Measurements from ENCODE around the gene AMIGO2.
"Not testable (repeated sequence)": the region's sequence is repeated elsewhere in the genome, so short reads cannot be mapped to it uniquely, and the experiment has no call there.

DNA sequence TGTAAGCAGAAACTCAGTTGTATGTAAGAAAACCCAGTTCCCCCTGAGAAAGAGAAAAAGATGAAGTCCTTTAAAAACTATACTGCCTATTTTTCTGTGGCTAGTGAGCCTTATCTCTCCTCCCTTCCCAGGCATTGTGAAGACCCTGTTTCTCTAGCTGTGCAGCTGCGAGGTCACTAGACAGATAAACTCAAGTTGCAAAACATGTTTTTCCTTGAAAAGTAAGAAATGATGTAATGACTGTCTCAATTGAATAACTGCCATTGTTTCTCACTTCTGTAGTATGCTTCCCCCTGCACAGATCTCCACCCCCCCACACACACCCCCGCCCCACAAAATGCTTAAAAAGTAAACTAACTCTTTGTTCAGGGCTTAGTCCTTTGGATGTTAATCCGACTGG is 23.9 kb downstream of the AMIGO2 start:
- TF ChIP-seq, protein P1, sequence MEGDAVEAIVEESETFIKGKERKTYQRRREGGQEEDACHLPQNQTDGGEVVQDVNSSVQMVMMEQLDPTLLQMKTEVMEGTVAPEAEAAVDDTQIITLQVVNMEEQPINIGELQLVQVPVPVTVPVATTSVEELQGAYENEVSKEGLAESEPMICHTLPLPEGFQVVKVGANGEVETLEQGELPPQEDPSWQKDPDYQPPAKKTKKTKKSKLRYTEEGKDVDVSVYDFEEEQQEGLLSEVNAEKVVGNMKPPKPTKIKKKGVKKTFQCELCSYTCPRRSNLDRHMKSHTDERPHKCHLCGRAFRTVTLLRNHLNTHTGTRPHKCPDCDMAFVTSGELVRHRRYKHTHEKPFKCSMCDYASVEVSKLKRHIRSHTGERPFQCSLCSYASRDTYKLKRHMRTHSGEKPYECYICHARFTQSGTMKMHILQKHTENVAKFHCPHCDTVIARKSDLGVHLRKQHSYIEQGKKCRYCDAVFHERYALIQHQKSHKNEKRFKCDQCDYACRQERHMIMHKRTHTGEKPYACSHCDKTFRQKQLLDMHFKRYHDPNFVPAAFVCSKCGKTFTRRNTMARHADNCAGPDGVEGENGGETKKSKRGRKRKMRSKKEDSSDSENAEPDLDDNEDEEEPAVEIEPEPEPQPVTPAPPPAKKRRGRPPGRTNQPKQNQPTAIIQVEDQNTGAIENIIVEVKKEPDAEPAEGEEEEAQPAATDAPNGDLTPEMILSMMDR (IDR thresholded peaks at IDR 0.05 in 8 of 11, conservative IDR thresholded peaks at IDR 0.05 in 3 of 11), result not testable (repeated sequence)
- TF ChIP-seq POLR2A (IDR thresholded peaks at IDR 0.05), result not testable (repeated sequence)
